ENCODE measurements around the gene NTMT1. TPM values are rescaled to one million over a fixed set of nuclear protein-coding genes. Genes with fewer than 3 reads are reported as not detected.

Gene NTMT1
- total and polyA plus RNA-seq, 4 donors, result 14.3 to 54.7 (median 33.2) TPM

DNA sequence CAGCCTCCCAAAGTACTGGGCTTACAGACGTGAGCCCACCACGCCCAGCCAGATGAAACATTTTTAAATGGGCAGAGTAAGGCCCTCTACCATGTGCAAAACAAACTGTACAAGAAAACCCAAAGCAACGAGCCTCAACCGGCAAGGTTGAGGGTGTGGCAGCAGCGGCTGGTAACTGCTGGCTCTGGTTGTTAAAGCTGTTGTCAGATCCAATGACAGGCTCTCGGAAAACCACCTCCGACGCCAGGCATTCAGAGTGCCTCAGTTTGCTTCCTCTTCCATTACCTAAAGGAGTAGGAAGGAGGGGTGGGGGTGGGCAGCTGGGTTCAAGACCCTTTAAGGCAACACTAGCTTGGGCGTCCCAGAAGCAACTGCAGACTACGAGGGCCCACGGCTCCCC is 18.4 kb downstream of the NTMT1 start:
- Histone ChIP-seq H3K27ac (ENCODE audit: low read depth in 1 of 2, low read length in 1 of 2) (no peak overlapping the region), H3K4me1 (ENCODE audit: control insufficient read depth in 5 of 5, insufficient read depth in 5 of 5, low read length in 5 of 5) (peaks cover 5 to 23% (median 13%) of the 10 kb centered on the region in 5 donors), H3K9ac (ENCODE audit: insufficient read depth in 1 of 2, low read length in 2 of 2) (no peak overlapping the region), H3K36me3 (ENCODE audit: control insufficient read depth in 4 of 4, insufficient read depth in 4 of 4, low read length in 4 of 4) (peaks cover 0 to under 1% (median 0%) of the 10 kb centered on the region in 4 donors), H3K4me3 (no peak overlapping the region), H3K27me3 (ENCODE audit: control insufficient read depth in 3 of 3, insufficient read depth in 3 of 3, low read length in 2 of 3) (no peaks in the 10 kb centered on the region), H3K9me3 (ENCODE audit: control insufficient read depth in 4 of 4, insufficient read depth in 3 of 4, low read length in 3 of 4) (no peaks in the 10 kb centered on the region)
- DNase-seq, result no peak
- WGBS, 2 donors, result 71 to 82% methylated on average over 11 of the region's 11 CpGs
- TF ChIP-seq, protein P1, sequence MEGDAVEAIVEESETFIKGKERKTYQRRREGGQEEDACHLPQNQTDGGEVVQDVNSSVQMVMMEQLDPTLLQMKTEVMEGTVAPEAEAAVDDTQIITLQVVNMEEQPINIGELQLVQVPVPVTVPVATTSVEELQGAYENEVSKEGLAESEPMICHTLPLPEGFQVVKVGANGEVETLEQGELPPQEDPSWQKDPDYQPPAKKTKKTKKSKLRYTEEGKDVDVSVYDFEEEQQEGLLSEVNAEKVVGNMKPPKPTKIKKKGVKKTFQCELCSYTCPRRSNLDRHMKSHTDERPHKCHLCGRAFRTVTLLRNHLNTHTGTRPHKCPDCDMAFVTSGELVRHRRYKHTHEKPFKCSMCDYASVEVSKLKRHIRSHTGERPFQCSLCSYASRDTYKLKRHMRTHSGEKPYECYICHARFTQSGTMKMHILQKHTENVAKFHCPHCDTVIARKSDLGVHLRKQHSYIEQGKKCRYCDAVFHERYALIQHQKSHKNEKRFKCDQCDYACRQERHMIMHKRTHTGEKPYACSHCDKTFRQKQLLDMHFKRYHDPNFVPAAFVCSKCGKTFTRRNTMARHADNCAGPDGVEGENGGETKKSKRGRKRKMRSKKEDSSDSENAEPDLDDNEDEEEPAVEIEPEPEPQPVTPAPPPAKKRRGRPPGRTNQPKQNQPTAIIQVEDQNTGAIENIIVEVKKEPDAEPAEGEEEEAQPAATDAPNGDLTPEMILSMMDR (IDR thresholded peaks at IDR 0.05; ENCODE audit: control extremely low read depth, extremely low read depth), result no peak
- no peak for ATAC-seq (ENCODE audit: insufficient read depth, low FRiP score)

DNA sequence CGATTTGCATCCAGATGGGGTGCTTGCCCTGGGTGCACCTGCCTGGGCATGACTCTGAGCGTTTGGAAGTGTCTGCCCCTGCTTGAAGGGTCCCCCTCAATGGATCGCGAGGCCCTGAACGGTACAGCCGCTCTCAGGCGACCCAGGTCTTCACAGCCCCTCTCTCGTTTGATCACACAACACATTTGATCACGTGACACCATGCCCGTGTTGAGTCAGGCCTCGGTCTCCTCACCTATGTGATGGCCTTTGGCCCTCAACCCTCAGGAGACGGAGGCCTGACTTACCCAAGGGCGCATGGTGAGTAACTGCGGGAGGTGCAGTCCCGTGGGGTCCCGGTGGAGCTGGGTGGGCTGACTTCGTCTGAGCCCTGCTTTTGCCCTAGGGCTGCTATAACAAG is 18.9 kb downstream of the NTMT1 start:
- H3K27me3 ChIP-seq (ENCODE audit: control insufficient read depth in 3 of 3, insufficient read depth in 3 of 3, low read length in 2 of 3), result no peaks in the 10 kb centered on the region
- no peaks in the 10 kb centered on the region for H3K9me3 ChIP-seq (ENCODE audit: control insufficient read depth in 4 of 4, insufficient read depth in 3 of 4, low read length in 3 of 4)
- ATAC-seq (ENCODE audit: insufficient read depth, low FRiP score) (no peak), DNase-seq (no peak)
- peaks cover 5 to 20% (median 12%) of the 10 kb centered on the region in 5 donors for H3K4me1 ChIP-seq (ENCODE audit: control insufficient read depth in 5 of 5, insufficient read depth in 5 of 5, low read length in 5 of 5)
- TF ChIP-seq, protein P1 (IDR thresholded peaks at IDR 0.05; ENCODE audit: control extremely low read depth, extremely low read depth), result no peak
- no peak overlapping the region for H3K9ac ChIP-seq (ENCODE audit: insufficient read depth in 1 of 2, low read length in 2 of 2)
- no peaks in the 10 kb centered on the region for H3K36me3 ChIP-seq (ENCODE audit: control insufficient read depth in 4 of 4, insufficient read depth in 4 of 4, low read length in 4 of 4)
- 69 to 81% methylated on average over 17 of the region's 17 CpGs for WGBS, 2 donors
- no peak overlapping the region for H3K27ac ChIP-seq (ENCODE audit: low read depth in 1 of 2, low read length in 1 of 2)
- H3K4me3 ChIP-seq, result no peak overlapping the region

DNA sequence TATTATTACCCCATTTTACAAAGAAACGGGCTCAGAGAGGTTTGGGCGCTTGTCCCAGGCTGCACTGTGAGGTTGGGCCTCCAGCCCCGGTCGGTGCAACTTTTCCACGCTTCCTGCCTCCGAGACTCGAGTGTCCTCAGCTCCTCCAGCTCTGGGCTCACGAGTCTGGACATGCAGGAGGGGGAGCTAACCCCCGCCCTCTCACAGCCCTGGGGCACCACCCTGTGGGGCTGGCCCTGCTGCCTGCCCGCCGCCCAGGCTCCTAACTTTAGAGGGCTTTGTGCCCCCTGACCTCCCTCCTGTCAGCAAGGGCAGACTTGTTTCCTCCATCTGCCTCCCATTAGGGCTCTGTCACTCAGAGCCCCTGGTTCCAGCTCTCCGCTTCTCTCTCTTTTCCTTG is 20.3 kb downstream of the NTMT1 start:
- DNase-seq (no peak), ATAC-seq (ENCODE audit: insufficient read depth, low FRiP score) (no peak)
- WGBS, 2 donors, result 84 to 91% methylated on average over 12 of the region's 12 CpGs
- Histone ChIP-seq H3K4me1 (ENCODE audit: control insufficient read depth in 5 of 5, insufficient read depth in 5 of 5, low read length in 5 of 5) (peaks cover 0 to 7% (median under 1%) of the 10 kb centered on the region in 5 donors), H3K27ac (ENCODE audit: low read depth in 1 of 2, low read length in 1 of 2) (no peak overlapping the region), H3K4me3 (no peak overlapping the region), H3K36me3 (ENCODE audit: control insufficient read depth in 4 of 4, insufficient read depth in 4 of 4, low read length in 4 of 4) (no peaks in the 10 kb centered on the region), H3K9me3 (ENCODE audit: control insufficient read depth in 4 of 4, insufficient read depth in 3 of 4, low read length in 3 of 4) (no peaks in the 10 kb centered on the region), H3K9ac (ENCODE audit: insufficient read depth in 1 of 2, low read length in 2 of 2) (no peak overlapping the region), H3K27me3 (ENCODE audit: control insufficient read depth in 3 of 3, insufficient read depth in 3 of 3, low read length in 2 of 3) (no peaks in the 10 kb centered on the region)
- TF ChIP-seq, protein P1 (IDR thresholded peaks at IDR 0.05; ENCODE audit: control extremely low read depth, extremely low read depth), result no peak

DNA sequence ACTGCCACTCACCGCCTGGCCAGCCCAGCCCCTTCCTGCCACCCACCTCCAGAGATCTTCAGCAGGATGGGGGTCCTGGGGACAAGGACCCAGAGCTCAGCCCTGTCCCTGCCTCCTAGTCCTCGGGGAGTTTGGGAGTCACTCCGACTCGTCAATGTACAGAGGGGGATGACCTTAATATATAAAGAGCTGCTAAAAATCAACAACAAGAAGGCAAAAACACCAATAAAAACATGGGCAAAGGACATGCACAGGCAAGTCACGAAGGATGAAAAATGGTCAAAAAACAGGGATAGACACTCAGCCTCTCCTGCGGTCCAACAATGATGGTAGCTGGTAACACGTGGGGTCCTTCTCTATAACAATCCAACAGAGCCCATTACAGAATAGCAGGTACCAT is 20.7 kb downstream of the NTMT1 start:
- WGBS, 2 donors, result 95 to 98% methylated on average over 7 of the region's 7 CpGs
- ATAC-seq (ENCODE audit: insufficient read depth, low FRiP score), result no peak
- no peak overlapping the region for H3K27ac ChIP-seq (ENCODE audit: low read depth in 1 of 2, low read length in 1 of 2)
- peaks cover 0 to 3% (median 0%) of the 10 kb centered on the region in 5 donors for H3K4me1 ChIP-seq (ENCODE audit: control insufficient read depth in 5 of 5, insufficient read depth in 5 of 5, low read length in 5 of 5)
- no peaks in the 10 kb centered on the region for H3K27me3 ChIP-seq (ENCODE audit: control insufficient read depth in 3 of 3, insufficient read depth in 3 of 3, low read length in 2 of 3)
- no peaks in the 10 kb centered on the region for H3K9me3 ChIP-seq (ENCODE audit: control insufficient read depth in 4 of 4, insufficient read depth in 3 of 4, low read length in 3 of 4)
- no peak for DNase-seq
- TF ChIP-seq, protein P1 (IDR thresholded peaks at IDR 0.05; ENCODE audit: control extremely low read depth, extremely low read depth), result no peak
- no peak overlapping the region for H3K4me3 ChIP-seq
- no peak overlapping the region for H3K9ac ChIP-seq (ENCODE audit: insufficient read depth in 1 of 2, low read length in 2 of 2)
- no peaks in the 10 kb centered on the region for H3K36me3 ChIP-seq (ENCODE audit: control insufficient read depth in 4 of 4, insufficient read depth in 4 of 4, low read length in 4 of 4)
